ENCODE results near the gene ASS1.

The ASS1 gene

GRCh38 chr9:130414910-130415746 is 29.6 kb upstream of the ASS1 start:
- Histone ChIP-seq H3K4me3 (no peak overlapping the region), H3K27ac (no peak overlapping the region)

- H3K27ac ChIP-seq, result no peak overlapping the region
- H3K4me3 ChIP-seq, result no peak overlapping the region
Observed at GRCh38 chr9:130417602-130418001, 27.2 kb upstream of the ASS1 start.

GRCh38 chr9:130418776-130419175 is 26.0 kb upstream of the ASS1 start:
- Histone ChIP-seq H3K27ac (no peak overlapping the region), H3K4me3 (no peak overlapping the region)

- Histone ChIP-seq H3K27ac (no peak overlapping the region), H3K4me3 (no peak overlapping the region)
Observed at GRCh38 chr9:130419521-130420035, 25.2 kb upstream of the ASS1 start.

GRCh38 chr9:130421154-130421801 is 23.5 kb upstream of the ASS1 start:
- Histone ChIP-seq H3K27ac (no peak overlapping the region), H3K4me3 (no peak overlapping the region)

GRCh38 chr9:130421802-130422276 is 22.9 kb upstream of the ASS1 start:
- Histone ChIP-seq H3K27ac (no peak overlapping the region), H3K4me3 (no peak overlapping the region)

GRCh38 chr9:130422546-130422945 is 22.2 kb upstream of the ASS1 start:
- no peak overlapping the region for H3K27ac ChIP-seq
- no peak overlapping the region for H3K4me3 ChIP-seq

- H3K27ac ChIP-seq, result no peak overlapping the region
- H3K4me3 ChIP-seq, result no peak overlapping the region
Observed at GRCh38 chr9:130423272-130423671, 21.5 kb upstream of the ASS1 start.

- H3K27ac ChIP-seq, result no peak overlapping the region
- H3K4me3 ChIP-seq, result no peak overlapping the region
Observed at GRCh38 chr9:130424595-130425454, 19.9 kb upstream of the ASS1 start.

GRCh38 chr9:130425741-130426466 is 18.9 kb upstream of the ASS1 start:
- no peak overlapping the region for H3K27ac ChIP-seq
- H3K4me3 ChIP-seq, result no peak overlapping the region

- no peak overlapping the region for H3K27ac ChIP-seq
- H3K4me3 ChIP-seq, result no peak overlapping the region
Observed at GRCh38 chr9:130426467-130426773, 18.3 kb upstream of the ASS1 start.

- no peak overlapping the region for H3K27ac ChIP-seq
- no peak overlapping the region for H3K4me3 ChIP-seq
Observed at GRCh38 chr9:130426883-130427282, 17.9 kb upstream of the ASS1 start.

- H3K4me3 ChIP-seq, result no peak overlapping the region
- H3K27ac ChIP-seq, result no peak overlapping the region
Observed at GRCh38 chr9:130427326-130427725, 17.4 kb upstream of the ASS1 start.

GRCh38 chr9:130428086-130428665 is 16.6 kb upstream of the ASS1 start:
- Histone ChIP-seq H3K4me3 (no peak overlapping the region), H3K27ac (no peak overlapping the region)

GRCh38 chr9:130429381-130429780 is 15.4 kb upstream of the ASS1 start:
- no peak overlapping the region for H3K27ac ChIP-seq
- no peak overlapping the region for H3K4me3 ChIP-seq

GRCh38 chr9:130429831-130430230 is 14.9 kb upstream of the ASS1 start:
- H3K4me3 ChIP-seq, result no peak overlapping the region
- H3K27ac ChIP-seq, result no peak overlapping the region

- Histone ChIP-seq H3K4me3 (no peak overlapping the region), H3K27ac (no peak overlapping the region)
Observed at GRCh38 chr9:130430232-130430631, 14.5 kb upstream of the ASS1 start.

- no peak overlapping the region for H3K27ac ChIP-seq
- no peak overlapping the region for H3K4me3 ChIP-seq
Observed at GRCh38 chr9:130430734-130431535, 13.8 kb upstream of the ASS1 start.

Measured in skin epidermis (tissue), 12 donors.